Stimulated activated effector memory CD8-positive, alpha-beta T cell treated with anti-CD3 and anti-CD28 coated beads, Interleukin-12 subunit alpha, Interleukin-12 subunit beta, amount 100 ng/mL, for 72 hours (primary cell): ENCODE measurements around the gene PRDM16.

Experiments used
- ATAC-seq: fragments of 150-1000 bp; cut with Tn5 transposase; 2 replicates; pipeline ENCODE4 v1.10.0; 2021
- DNase-seq, 2 donors: peaks; one replicate each; pipeline ENCODE4 v3.0.0; 2021 to 2022; ENCODE audit warnings: low spot score in 2 of 2
- H3K27ac Mint-ChIP-seq: one replicate; pipeline ENCODE4 v1.8.0; 2022; ENCODE audit warnings: mild to moderate bottlenecking, mixed read lengths
- H3K36me3 Mint-ChIP-seq: one replicate; pipeline ENCODE4 v1.8.0; 2022; ENCODE audit warnings: mild to moderate bottlenecking, mixed read lengths
- H3K4me1 Mint-ChIP-seq: one replicate; pipeline ENCODE4 v1.8.0; 2022; ENCODE audit warnings: mixed read lengths
- H3K4me3 Mint-ChIP-seq: one replicate; pipeline ENCODE4 v1.8.0; 2022; ENCODE audit warnings: mild to moderate bottlenecking, mixed read lengths
- H3K9me3 Mint-ChIP-seq: one replicate; pipeline ENCODE4 v1.8.0; 2022; ENCODE audit warnings: mixed read lengths

PRDM16 gene

GRCh38 chr1:3363023-3363422 is 294.0 kb downstream of the PRDM16 start:
- Mint-ChIP-seq H3K36me3 (no peaks in the 10 kb centered on the region), H3K9me3 (no peaks in the 10 kb centered on the region), H3K27ac (no peak overlapping the region), H3K4me1 (peaks cover 6% of the 10 kb centered on the region), H3K4me3 (no peak overlapping the region)
- DNase-seq (no peak), ATAC-seq (no peak)

- Mint-ChIP-seq H3K9me3 (no peaks in the 10 kb centered on the region), H3K27ac (no peak overlapping the region), H3K36me3 (no peaks in the 10 kb centered on the region), H3K4me1 (peaks cover 6% of the 10 kb centered on the region), H3K4me3 (no peak overlapping the region)
- ATAC-seq (no peak), DNase-seq (no peak)
Measured at GRCh38 chr1:3363756-3364155, 294.8 kb downstream of the PRDM16 start.

GRCh38 chr1:3364551-3364950 is 295.5 kb downstream of the PRDM16 start:
- peaks cover 6% of the 10 kb centered on the region for H3K4me1 Mint-ChIP-seq
- H3K9me3 Mint-ChIP-seq: no peaks in the 10 kb centered on the region
- H3K4me3 Mint-ChIP-seq: no peak overlapping the region
- DNase-seq (no peak), ATAC-seq (no peak)
- H3K27ac Mint-ChIP-seq: no peak overlapping the region
- no peaks in the 10 kb centered on the region for H3K36me3 Mint-ChIP-seq

- no peaks in the 10 kb centered on the region for H3K9me3 Mint-ChIP-seq
- peaks cover 6% of the 10 kb centered on the region for H3K4me1 Mint-ChIP-seq
- DNase-seq (no peak), ATAC-seq (no peak)
- no peak overlapping the region for H3K27ac Mint-ChIP-seq
- H3K4me3 Mint-ChIP-seq: no peak overlapping the region
- H3K36me3 Mint-ChIP-seq: no peaks in the 10 kb centered on the region
Measured at GRCh38 chr1:3364983-3365382, 296.0 kb downstream of the PRDM16 start.

- Mint-ChIP-seq H3K27ac (no peak overlapping the region), H3K4me3 (no peak overlapping the region), H3K4me1 (peaks cover 9% of the 10 kb centered on the region), H3K9me3 (no peaks in the 10 kb centered on the region), H3K36me3 (no peaks in the 10 kb centered on the region)
- DNase-seq (no peak), ATAC-seq (no peak)
Measured at GRCh38 chr1:3365523-3366125, 296.6 kb downstream of the PRDM16 start.

- Mint-ChIP-seq H3K9me3 (no peaks in the 10 kb centered on the region), H3K27ac (no peak overlapping the region), H3K4me3 (no peak overlapping the region), H3K36me3 (no peaks in the 10 kb centered on the region), H3K4me1 (peaks cover 15% of the 10 kb centered on the region)
- ATAC-seq: no peak
- no peak for DNase-seq
Measured at GRCh38 chr1:3366126-3367051, 297.4 kb downstream of the PRDM16 start.

GRCh38 chr1:3367376-3367775 is 298.4 kb downstream of the PRDM16 start:
- H3K4me1 Mint-ChIP-seq: peaks cover 21% of the 10 kb centered on the region
- H3K4me3 Mint-ChIP-seq: no peak overlapping the region
- no peak for DNase-seq
- H3K9me3 Mint-ChIP-seq: no peaks in the 10 kb centered on the region
- H3K27ac Mint-ChIP-seq: no peak overlapping the region
- no peaks in the 10 kb centered on the region for H3K36me3 Mint-ChIP-seq
- ATAC-seq: no peak

- Mint-ChIP-seq H3K4me3 (no peak overlapping the region), H3K4me1 (peaks cover 27% of the 10 kb centered on the region), H3K9me3 (no peaks in the 10 kb centered on the region), H3K27ac (no peak overlapping the region), H3K36me3 (no peaks in the 10 kb centered on the region)
- ATAC-seq (no peak), DNase-seq (no peak)
Measured at GRCh38 chr1:3368059-3368458, 299.1 kb downstream of the PRDM16 start.

GRCh38 chr1:3368711-3369445 is 299.9 kb downstream of the PRDM16 start:
- H3K27ac Mint-ChIP-seq: no peak overlapping the region
- no peak overlapping the region for H3K4me3 Mint-ChIP-seq
- H3K36me3 Mint-ChIP-seq: no peaks in the 10 kb centered on the region
- no peak for ATAC-seq
- DNase-seq: no peak
- peaks cover 33% of the 10 kb centered on the region for H3K4me1 Mint-ChIP-seq
- H3K9me3 Mint-ChIP-seq: no peaks in the 10 kb centered on the region

- Mint-ChIP-seq H3K36me3 (no peaks in the 10 kb centered on the region), H3K9me3 (no peaks in the 10 kb centered on the region), H3K4me3 (no peak overlapping the region), H3K4me1 (peaks cover 38% of the 10 kb centered on the region), H3K27ac (no peak overlapping the region)
- no peak for DNase-seq
- ATAC-seq: no peak
Measured at GRCh38 chr1:3369446-3370076, 300.6 kb downstream of the PRDM16 start.

GRCh38 chr1:3370856-3371703 is 302.1 kb downstream of the PRDM16 start:
- Mint-ChIP-seq H3K36me3 (no peaks in the 10 kb centered on the region), H3K27ac (no peak overlapping the region), H3K4me1 (peaks cover 38% of the 10 kb centered on the region), H3K9me3 (no peaks in the 10 kb centered on the region), H3K4me3 (no peak overlapping the region)
- no peak for DNase-seq
- ATAC-seq: no peak

- Mint-ChIP-seq H3K27ac (peak overlapping the region; percentile 66), H3K36me3 (no peaks in the 10 kb centered on the region), H3K9me3 (no peaks in the 10 kb centered on the region), H3K4me1 (peaks cover 38% of the 10 kb centered on the region), H3K4me3 (no peak overlapping the region)
- peak; percentile 79 for ATAC-seq
- DNase-seq: peak in 1 of 2 donors; percentile 61
Measured at GRCh38 chr1:3372317-3372716, 303.3 kb downstream of the PRDM16 start.

- H3K27ac Mint-ChIP-seq: no peak overlapping the region
- DNase-seq (no peak), ATAC-seq (no peak)
- H3K36me3 Mint-ChIP-seq: no peaks in the 10 kb centered on the region
- H3K9me3 Mint-ChIP-seq: no peaks in the 10 kb centered on the region
- no peak overlapping the region for H3K4me3 Mint-ChIP-seq
- peaks cover 38% of the 10 kb centered on the region for H3K4me1 Mint-ChIP-seq
Measured at GRCh38 chr1:3373175-3373574, 304.2 kb downstream of the PRDM16 start.

GRCh38 chr1:3373700-3374405 is 304.9 kb downstream of the PRDM16 start:
- ATAC-seq (no peak), DNase-seq (no peak)
- Mint-ChIP-seq H3K9me3 (no peaks in the 10 kb centered on the region), H3K4me1 (peaks cover 38% of the 10 kb centered on the region), H3K4me3 (no peak overlapping the region), H3K27ac (no peak overlapping the region), H3K36me3 (no peaks in the 10 kb centered on the region)
